ENCODE measurements around the gene BDKRB2.

DNA sequence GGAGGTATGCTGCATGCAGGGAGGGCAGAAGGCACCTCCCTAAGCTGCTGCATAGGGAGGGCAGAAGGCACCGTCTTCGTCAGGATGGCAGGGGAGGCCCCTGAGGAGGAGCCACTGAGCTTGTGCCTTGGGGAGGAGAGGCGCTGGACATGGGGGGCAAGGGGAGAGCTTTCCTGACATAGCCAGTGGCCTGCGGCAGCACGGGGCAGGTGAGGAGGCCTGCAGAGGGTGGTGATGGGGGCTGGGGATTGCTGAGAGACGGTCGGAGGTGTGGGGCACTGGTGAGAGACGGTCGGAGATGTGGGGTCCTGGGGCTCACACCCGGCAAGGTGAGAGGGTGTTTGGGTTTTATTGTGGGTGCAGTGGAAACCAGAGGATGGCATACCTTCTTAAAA is 10.4 kb upstream of the BDKRB2 start:
- TF ChIP-seq FOXA1 (IDR thresholded peaks at IDR 0.05), result no peak
- TF ChIP-seq ARNT (IDR thresholded peaks at IDR 0.05), result no peak
- TF ChIP-seq SUZ12 (IDR thresholded peaks at IDR 0.05), result no peak

Measured in HEK293T (cell line).